GM23248 (cell line): ENCODE data around the gene CCDC74A.

Experiments
- EZH2 ChIP-seq: fragments of 200-600 bp; sonication (generic); IDR thresholded peaks from 2 replicates; pipeline ENCODE4 v1.6.1; 2018; ENCODE audit warnings: antibody characterized with exemption, mild to moderate bottlenecking; ENCODE audit not compliant: insufficient read depth, poor library complexity, severe bottlenecking
- EZH2phosphoT487 ChIP-seq: fragments of 200-600 bp; sonication (generic); IDR thresholded peaks from 2 replicates; pipeline ENCODE4 v1.6.1; 2018; ENCODE audit warnings: antibody characterized with exemption, moderate library complexity, mild to moderate bottlenecking, low read depth; ENCODE audit not compliant: insufficient read depth

DNA sequence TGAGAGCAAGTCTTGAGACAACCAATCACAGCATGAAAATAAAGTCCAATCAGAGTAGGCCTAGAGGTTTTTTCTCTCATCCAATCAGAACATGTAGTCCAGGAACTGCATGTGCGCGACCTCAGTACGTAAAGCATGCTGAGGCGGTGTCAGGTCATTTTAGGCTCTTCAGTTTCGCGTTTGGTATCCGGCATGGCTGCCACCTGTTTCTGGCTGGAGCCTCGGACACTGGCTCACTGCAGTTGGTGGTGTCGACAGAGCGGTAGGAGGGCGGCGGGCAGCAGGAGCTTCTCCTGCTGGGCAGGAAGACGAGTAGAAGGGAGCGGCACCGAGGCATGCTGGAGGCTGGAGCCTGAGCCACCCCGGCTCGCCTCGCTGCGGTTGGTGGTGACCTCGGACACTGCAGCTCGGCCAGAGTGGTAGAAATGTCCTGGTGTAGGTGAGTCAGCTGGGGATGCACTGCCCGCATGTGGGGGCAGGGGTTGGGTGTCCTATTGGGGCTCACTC lies 15.8 kb downstream of the CCDC74A start:
- TF ChIP-seq EZH2 (no peak), EZH2phosphoT487 (no peak)
